Ishikawa (cell line): ENCODE results near the gene XRCC4.

Source experiments
- CREB1 ChIP-seq: IDR thresholded peaks from 2 replicates; pipeline ENCODE4 v1.6.1; 2012; ENCODE audit warnings: low read depth
- FOXM1 ChIP-seq: IDR thresholded peaks from 2 replicates; pipeline ENCODE4 v1.6.1; 2012; ENCODE audit warnings: low read depth, borderline replicate concordance
- NFIC ChIP-seq: IDR thresholded peaks from 2 replicates; pipeline ENCODE4 v1.6.1; 2012

DNA sequence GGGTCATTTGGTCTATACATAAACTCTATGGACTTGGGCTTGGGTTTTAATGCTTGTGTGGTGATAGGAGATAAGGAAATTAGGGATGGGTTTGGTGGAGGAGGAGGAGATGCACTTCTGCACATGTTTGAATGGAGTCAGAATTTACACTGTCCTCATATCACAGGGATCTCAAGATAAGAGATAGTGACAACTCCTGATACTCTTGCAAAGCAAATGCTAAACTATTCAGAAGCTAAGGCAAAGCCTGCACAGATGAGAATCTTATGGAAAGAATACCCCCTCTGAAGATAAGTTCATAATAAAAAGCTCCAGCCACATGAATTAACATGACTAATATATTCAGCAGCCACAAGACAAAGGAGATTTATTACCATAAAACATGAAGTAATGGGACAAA, 90.2 kb downstream of the XRCC4 start:
- TF ChIP-seq NFIC (no peak), CREB1 (no peak), FOXM1 (no peak)
